ENCODE data around the gene BMPER. TPM values are rescaled to one million over a fixed set of nuclear protein-coding genes. Genes with fewer than 3 reads are reported as not detected.

Gene BMPER
- polyA plus RNA-seq, 1 of the 3 experiments (the other 2 are of a cell fraction): 20.0 TPM

DNA sequence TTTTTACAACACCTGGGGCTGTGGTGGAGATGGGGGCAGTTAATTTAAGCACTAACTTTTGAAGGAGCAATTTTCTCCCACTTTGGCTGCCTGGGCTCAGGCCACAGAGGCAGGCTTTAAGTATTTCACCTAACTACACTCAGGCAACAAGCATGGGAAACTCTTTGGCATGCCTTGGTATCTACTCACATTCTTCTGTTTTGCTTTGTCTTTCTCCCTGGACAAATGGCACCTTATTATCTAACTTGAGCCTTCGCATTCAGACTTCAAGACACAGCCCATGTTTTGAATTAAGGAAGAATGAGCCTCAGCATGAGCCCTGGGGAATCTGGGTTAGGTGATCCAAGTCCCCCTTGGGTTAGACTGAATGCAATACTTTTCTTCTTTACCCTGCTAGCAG is 31.8 kb upstream of the BMPER start (continued):
- TF ChIP-seq EP300 (IDR thresholded peaks at IDR 0.05; ENCODE audit: borderline replicate concordance in 1 of 2, low read depth in 1 of 2, low read length in 1 of 2): no peak
- TF ChIP-seq EZH2phosphoT487 (IDR thresholded peaks at IDR 0.05; ENCODE audit: borderline replicate concordance, low read depth): no peak
- no peak for TF ChIP-seq ELF1 (IDR thresholded peaks at IDR 0.05)
- no peak for TF ChIP-seq NFIC (IDR thresholded peaks at IDR 0.05; ENCODE audit: borderline replicate concordance)
- TF ChIP-seq, protein P1, sequence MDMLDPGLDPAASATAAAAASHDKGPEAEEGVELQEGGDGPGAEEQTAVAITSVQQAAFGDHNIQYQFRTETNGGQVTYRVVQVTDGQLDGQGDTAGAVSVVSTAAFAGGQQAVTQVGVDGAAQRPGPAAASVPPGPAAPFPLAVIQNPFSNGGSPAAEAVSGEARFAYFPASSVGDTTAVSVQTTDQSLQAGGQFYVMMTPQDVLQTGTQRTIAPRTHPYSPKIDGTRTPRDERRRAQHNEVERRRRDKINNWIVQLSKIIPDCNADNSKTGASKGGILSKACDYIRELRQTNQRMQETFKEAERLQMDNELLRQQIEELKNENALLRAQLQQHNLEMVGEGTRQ (IDR thresholded peaks at IDR 0.05; ENCODE audit: borderline replicate concordance, low read depth, low read length): no peak

DNA sequence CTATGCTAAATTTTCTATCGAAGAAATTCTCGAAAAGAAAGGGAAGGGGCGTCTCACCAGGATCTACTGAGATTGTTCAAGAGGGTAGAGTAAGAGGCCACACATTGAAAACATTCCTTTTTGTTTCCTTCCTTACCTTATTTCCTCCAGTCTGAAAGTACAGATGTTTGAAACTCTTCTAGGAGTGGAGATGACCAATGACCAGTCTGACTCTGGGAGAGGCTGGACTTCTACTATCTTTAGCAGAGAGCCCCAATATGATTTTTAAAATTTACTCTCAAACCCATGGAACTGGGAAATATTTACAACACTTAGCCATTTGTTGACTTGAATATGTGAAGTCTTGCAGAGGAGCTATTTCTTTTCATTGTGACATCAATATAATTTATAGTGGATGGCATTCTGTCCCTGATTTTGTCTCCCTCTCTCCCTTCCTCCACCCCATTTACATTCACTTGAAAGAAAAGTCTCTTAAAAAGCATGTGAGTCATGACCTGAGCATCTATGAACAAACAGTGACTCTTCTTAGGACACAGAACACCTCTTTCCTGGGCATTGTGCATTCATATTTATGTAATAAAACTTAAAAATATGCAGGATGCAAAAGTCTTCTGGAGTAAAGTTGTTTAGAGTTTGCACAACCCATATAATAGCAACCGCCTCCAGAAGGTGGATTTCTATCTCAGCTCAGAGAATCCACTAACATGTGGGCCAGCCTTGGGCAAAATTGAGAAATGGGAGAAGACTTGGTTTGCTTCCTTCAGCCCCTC is 31.2 kb upstream of the BMPER start:
- H3K4me1 ChIP-seq (ENCODE audit: control insufficient read depth in 1 of 2, insufficient read depth in 2 of 2, low read depth in 1 of 2, low read length in 1 of 2): peaks cover 0 to 26% of the 10 kb centered on the region in 2 experiments; a peak in 2 of 4 replicates
- H3K36me3 ChIP-seq (replicated peaks in 1 of 2; ENCODE audit: control insufficient read depth in 1 of 2, insufficient read depth in 2 of 2, low read length in 1 of 2): no peaks in the 10 kb centered on the region
- H4K20me1 ChIP-seq (ENCODE audit: insufficient read depth): no peaks in the 10 kb centered on the region
- ChIA-PET CTCF (interaction anchor here (1.0 to 1.5 kb wide), 3 partner anchors 9 to 158 kb away, joined by 3 to 4 read pairs (median 3); no protein-coding TSS in a partner anchor), POLR2A (no interaction called here)
- no peaks in the 10 kb centered on the region for H3K27me3 ChIP-seq (ENCODE audit: insufficient read depth)
- no peaks in the 10 kb centered on the region for H3K79me2 ChIP-seq (ENCODE audit: insufficient read depth)
- H3K9ac ChIP-seq: peak overlapping the region; percentile 23; the same call in 1 of the 2 replicates
- H3K4me3 ChIP-seq (ENCODE audit: low read depth in 2 of 2, low read length in 1 of 2): no peak overlapping the region; a peak in 1 of 4 replicates
- no peak for DNase-seq
- WGBS (ENCODE audit: low lambda C conversion rate): 43% methylated on average over 4 of the region's 4 CpGs
- peak overlapping the region; percentile 61 for H3K4me2 ChIP-seq
- peak overlapping the region in 1 of 2 experiments; percentile 65; a peak in 2 of 4 replicates for H3K27ac ChIP-seq (ENCODE audit: low read depth in 2 of 2, low read length in 1 of 2)
- no peaks in the 10 kb centered on the region for H3K9me2 ChIP-seq
- H3K9me3 ChIP-seq: no peaks in the 10 kb centered on the region
- H3F3A ChIP-seq (replicated peaks; ENCODE audit: insufficient read depth): peaks cover 19% of the 10 kb centered on the region
- H2AFZ ChIP-seq (ENCODE audit: low read depth): peak overlapping the region; percentile 63
- TF ChIP-seq, protein P2, sequence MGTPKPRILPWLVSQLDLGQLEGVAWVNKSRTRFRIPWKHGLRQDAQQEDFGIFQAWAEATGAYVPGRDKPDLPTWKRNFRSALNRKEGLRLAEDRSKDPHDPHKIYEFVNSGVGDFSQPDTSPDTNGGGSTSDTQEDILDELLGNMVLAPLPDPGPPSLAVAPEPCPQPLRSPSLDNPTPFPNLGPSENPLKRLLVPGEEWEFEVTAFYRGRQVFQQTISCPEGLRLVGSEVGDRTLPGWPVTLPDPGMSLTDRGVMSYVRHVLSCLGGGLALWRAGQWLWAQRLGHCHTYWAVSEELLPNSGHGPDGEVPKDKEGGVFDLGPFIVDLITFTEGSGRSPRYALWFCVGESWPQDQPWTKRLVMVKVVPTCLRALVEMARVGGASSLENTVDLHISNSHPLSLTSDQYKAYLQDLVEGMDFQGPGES (IDR thresholded peaks at IDR 0.05; ENCODE audit: low read depth, low read length): no peak
- TF ChIP-seq MXI1 (IDR thresholded peaks at IDR 0.05; ENCODE audit: low read depth, low read length): no peak
- TF ChIP-seq YY1 (IDR thresholded peaks at IDR 0.05; ENCODE audit: low read depth): no peak
- TF ChIP-seq TEAD4 (IDR thresholded peaks at IDR 0.05; ENCODE audit: borderline replicate concordance, insufficient read depth): 0 out of 2 replicates have a peak, but pooled peaks have one; percentile 44
- no peak for TF ChIP-seq RFX5 (IDR thresholded peaks at IDR 0.05; ENCODE audit: low read length)
- TF ChIP-seq SIN3A (IDR thresholded peaks at IDR 0.05; ENCODE audit: borderline replicate concordance, low read depth, low read length): 0 out of 2 replicates have a peak, but pooled peaks have one; percentile 17
- peak; percentile 77 for TF ChIP-seq TCF12 (IDR thresholded peaks at IDR 0.05)
- no peak for TF ChIP-seq FOXJ3 (CRISPR knock-in tag; IDR thresholded peaks at IDR 0.05)
- TF ChIP-seq JUND (IDR thresholded peaks at IDR 0.05): peak; percentile 89
- peak; percentile 56; the same call in 1 of the 2 replicates for TF ChIP-seq RXRA (IDR thresholded peaks at IDR 0.05; ENCODE audit: borderline replicate concordance, low read depth)
- no peak for TF ChIP-seq MEF2A (IDR thresholded peaks at IDR 0.05; ENCODE audit: borderline replicate concordance, low read depth)
- peak; percentile 53 for TF ChIP-seq NFIC (IDR thresholded peaks at IDR 0.05; ENCODE audit: borderline replicate concordance)
- TF ChIP-seq, protein P3, sequence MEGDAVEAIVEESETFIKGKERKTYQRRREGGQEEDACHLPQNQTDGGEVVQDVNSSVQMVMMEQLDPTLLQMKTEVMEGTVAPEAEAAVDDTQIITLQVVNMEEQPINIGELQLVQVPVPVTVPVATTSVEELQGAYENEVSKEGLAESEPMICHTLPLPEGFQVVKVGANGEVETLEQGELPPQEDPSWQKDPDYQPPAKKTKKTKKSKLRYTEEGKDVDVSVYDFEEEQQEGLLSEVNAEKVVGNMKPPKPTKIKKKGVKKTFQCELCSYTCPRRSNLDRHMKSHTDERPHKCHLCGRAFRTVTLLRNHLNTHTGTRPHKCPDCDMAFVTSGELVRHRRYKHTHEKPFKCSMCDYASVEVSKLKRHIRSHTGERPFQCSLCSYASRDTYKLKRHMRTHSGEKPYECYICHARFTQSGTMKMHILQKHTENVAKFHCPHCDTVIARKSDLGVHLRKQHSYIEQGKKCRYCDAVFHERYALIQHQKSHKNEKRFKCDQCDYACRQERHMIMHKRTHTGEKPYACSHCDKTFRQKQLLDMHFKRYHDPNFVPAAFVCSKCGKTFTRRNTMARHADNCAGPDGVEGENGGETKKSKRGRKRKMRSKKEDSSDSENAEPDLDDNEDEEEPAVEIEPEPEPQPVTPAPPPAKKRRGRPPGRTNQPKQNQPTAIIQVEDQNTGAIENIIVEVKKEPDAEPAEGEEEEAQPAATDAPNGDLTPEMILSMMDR (IDR thresholded peaks at IDR 0.05): no peak
- TF ChIP-seq, protein P4, sequence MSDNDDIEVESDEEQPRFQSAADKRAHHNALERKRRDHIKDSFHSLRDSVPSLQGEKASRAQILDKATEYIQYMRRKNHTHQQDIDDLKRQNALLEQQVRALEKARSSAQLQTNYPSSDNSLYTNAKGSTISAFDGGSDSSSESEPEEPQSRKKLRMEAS (IDR thresholded peaks at IDR 0.05; ENCODE audit: low read depth): 0 out of 2 replicates have a peak, but pooled peaks have one; percentile 18
- TF ChIP-seq, protein P5, sequence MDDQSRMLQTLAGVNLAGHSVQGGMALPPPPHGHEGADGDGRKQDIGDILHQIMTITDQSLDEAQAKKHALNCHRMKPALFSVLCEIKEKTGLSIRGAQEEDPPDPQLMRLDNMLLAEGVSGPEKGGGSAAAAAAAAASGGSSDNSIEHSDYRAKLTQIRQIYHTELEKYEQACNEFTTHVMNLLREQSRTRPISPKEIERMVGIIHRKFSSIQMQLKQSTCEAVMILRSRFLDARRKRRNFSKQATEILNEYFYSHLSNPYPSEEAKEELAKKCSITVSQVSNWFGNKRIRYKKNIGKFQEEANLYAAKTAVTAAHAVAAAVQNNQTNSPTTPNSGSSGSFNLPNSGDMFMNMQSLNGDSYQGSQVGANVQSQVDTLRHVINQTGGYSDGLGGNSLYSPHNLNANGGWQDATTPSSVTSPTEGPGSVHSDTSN (IDR thresholded peaks at IDR 0.05): peak; percentile 67
- peak; percentile 96 for TF ChIP-seq FOSL2 (IDR thresholded peaks at IDR 0.05; ENCODE audit: borderline replicate concordance, low read depth)
- TF ChIP-seq RCOR1 (IDR thresholded peaks at IDR 0.05; ENCODE audit: low read length): no peak
- TF ChIP-seq GATA2 (CRISPR knock-in tag; IDR thresholded peaks at IDR 0.05): no peak
- peak; percentile 56; the same call in 1 of the 2 replicates for TF ChIP-seq POLR2AphosphoS5 (IDR thresholded peaks at IDR 0.05; ENCODE audit: low read depth, low read length)
- TF ChIP-seq SMC3 (IDR thresholded peaks at IDR 0.05; ENCODE audit: low read depth, low read length): no peak
